HFFc6 (cell line): ENCODE measurements around the gene HIRA. TPM values are rescaled to one million over a fixed set of nuclear protein-coding genes. Genes with fewer than 3 reads are reported as not detected.

Experiments
- DNase-seq: peaks from one replicate; pipeline ENCODE4 v3.0.0-alpha.2; 2018
- H3K27ac Mint-ChIP-seq: 2 replicates; pipeline ENCODE4 v1.8.0; 2020; ENCODE audit warnings: mild to moderate bottlenecking, mixed read lengths
- H3K27me3 Mint-ChIP-seq: 2 replicates; pipeline ENCODE4 v1.8.0; 2021; ENCODE audit warnings: mild to moderate bottlenecking, moderate library complexity, mixed read lengths; ENCODE audit not compliant: insufficient read depth
- H3K36me3 Mint-ChIP-seq: 2 replicates; pipeline ENCODE4 v1.8.0; 2021; ENCODE audit warnings: low read depth, mixed read lengths
- H3K4me1 Mint-ChIP-seq: 2 replicates; pipeline ENCODE4 v1.8.0; 2020; ENCODE audit warnings: low read depth, mixed read lengths
- H3K4me3 Mint-ChIP-seq: 2 replicates; pipeline ENCODE4 v1.8.0; 2020; ENCODE audit warnings: mild to moderate bottlenecking, moderate library complexity, mixed read lengths
- H3K9me3 Mint-ChIP-seq: 2 replicates; pipeline ENCODE4 v1.8.0; 2020; ENCODE audit warnings: mild to moderate bottlenecking, mixed read lengths
- CTCF ChIP-seq: fragments of 200-600 bp; sonication (generic); IDR thresholded peaks from 2 replicates; pipeline ENCODE4 v1.5.0; 2021; ENCODE audit warnings: antibody characterized with exemption, mild to moderate bottlenecking
- total RNA-seq, 6 experiments: library from RNA; stranded (reverse); fragmentation: NEBNext Ultra II Directional; extraction: Animal tissue kit (Norgen Biotek cat#: 25700); gene quantifications; 2 replicates in 1 of 6; 3 replicates in 5 of 6; pipeline ENCODE4 v1.2.3, GENCODE V29; 2021

HIRA gene
- total RNA-seq, 6 experiments from 2014 or later, result 26.6 to 30.8 (median 27.4) TPM

DNA sequence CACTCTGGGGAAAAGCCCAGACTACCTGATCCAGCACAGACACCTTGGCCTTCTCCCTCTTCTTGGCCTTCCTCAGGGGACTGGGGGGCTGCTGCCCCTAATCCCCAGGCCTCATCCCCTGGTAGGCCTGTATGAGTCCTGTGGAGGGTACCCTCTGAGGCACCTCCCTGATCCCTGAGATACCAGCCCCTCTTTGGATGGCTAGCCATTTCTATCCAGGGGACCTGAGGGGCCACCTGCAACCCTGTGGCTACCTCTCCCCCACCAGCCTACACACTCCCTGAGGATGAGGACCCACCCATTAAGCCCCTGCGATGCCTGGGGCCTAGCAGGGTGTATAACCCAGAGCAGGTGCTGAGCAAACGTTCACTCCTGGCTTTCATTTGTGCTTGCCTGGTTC is 54.6 kb downstream of the HIRA start:
- H3K27me3 Mint-ChIP-seq, result peaks cover 1% of the 10 kb centered on the region
- H3K9me3 Mint-ChIP-seq, result no peaks in the 10 kb centered on the region
- H3K4me1 Mint-ChIP-seq, result no peaks in the 10 kb centered on the region
- H3K36me3 Mint-ChIP-seq, result peaks cover 36% of the 10 kb centered on the region
- DNase-seq, result no peak
- no peak overlapping the region for H3K4me3 Mint-ChIP-seq
- TF ChIP-seq CTCF, result no peak
- H3K27ac Mint-ChIP-seq, result no peak overlapping the region

DNA sequence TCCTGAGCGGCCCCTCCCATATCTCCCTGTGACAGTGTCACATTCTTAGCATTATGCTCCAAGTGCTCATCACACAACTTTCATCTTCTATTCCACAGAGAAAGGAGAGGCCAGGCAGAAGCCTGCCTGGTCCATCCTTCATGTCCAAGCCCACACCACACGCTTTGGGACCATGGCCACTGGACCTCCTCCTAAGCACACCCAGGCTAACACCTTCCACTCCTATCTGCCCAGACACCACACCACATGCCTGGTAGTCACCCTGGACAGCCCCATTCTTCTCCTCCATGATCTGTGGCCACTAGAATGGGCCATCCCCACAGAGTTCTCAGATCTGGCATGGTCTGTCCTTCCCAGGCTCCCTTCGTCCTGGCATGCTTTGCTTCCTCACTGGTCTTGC is 55.3 kb downstream of the HIRA start:
- DNase-seq, result no peak
- Mint-ChIP-seq H3K36me3 (peaks cover 32% of the 10 kb centered on the region), H3K4me3 (no peak overlapping the region), H3K27me3 (no peaks in the 10 kb centered on the region; the same call in 1 of the 2 replicates), H3K27ac (peak overlapping the region; percentile 7; the same call in 1 of the 2 replicates), H3K4me1 (no peaks in the 10 kb centered on the region), H3K9me3 (no peaks in the 10 kb centered on the region)
- TF ChIP-seq CTCF, result no peak

GRCh38 chr22:19375435-19375834 is 56.1 kb downstream of the HIRA start:
- Mint-ChIP-seq H3K9me3 (no peaks in the 10 kb centered on the region), H3K27ac (no peak overlapping the region), H3K4me3 (no peak overlapping the region), H3K4me1 (no peaks in the 10 kb centered on the region), H3K27me3 (no peaks in the 10 kb centered on the region; the same call in 1 of the 2 replicates), H3K36me3 (peaks cover 32% of the 10 kb centered on the region)
- no peak for DNase-seq
- TF ChIP-seq CTCF, result no peak

- no peaks in the 10 kb centered on the region for H3K9me3 Mint-ChIP-seq
- no peak overlapping the region for H3K27ac Mint-ChIP-seq
- H3K27me3 Mint-ChIP-seq, result no peaks in the 10 kb centered on the region; the same call in 1 of the 2 replicates
- DNase-seq, result no peak
- no peak for TF ChIP-seq CTCF
- H3K36me3 Mint-ChIP-seq, result peaks cover 32% of the 10 kb centered on the region
- H3K4me3 Mint-ChIP-seq, result no peak overlapping the region
- H3K4me1 Mint-ChIP-seq, result no peaks in the 10 kb centered on the region
These were observed 57.1 kb downstream of the HIRA start for GRCh38 chr22:19374410-19374809.

- Mint-ChIP-seq H3K36me3 (peaks cover 32% of the 10 kb centered on the region), H3K4me1 (no peaks in the 10 kb centered on the region), H3K27me3 (no peaks in the 10 kb centered on the region; the same call in 1 of the 2 replicates), H3K27ac (no peak overlapping the region), H3K9me3 (no peaks in the 10 kb centered on the region), H3K4me3 (no peak overlapping the region)
- no peak for DNase-seq
- TF ChIP-seq CTCF, result no peak
These were observed 58.1 kb downstream of the HIRA start for GRCh38 chr22:19373450-19373849.

DNA sequence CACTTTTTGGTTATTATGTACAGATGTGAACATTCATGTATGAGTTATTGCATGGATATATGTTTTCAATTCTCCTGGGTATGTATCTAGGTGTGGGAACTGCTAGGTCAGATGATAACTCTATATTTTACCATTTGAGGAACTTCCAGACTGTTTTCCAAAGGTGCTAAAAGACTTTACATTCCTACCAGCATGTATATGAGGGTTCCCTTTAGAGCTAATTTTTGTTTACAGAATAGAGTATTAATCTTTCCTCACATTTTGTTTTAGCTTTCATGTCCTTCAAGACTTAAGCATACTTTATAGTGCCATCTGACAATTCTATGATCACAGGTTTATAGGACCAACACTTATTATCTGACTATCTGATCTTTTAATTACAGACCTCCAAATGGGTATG is 59.6 kb downstream of the HIRA start:
- no peak for TF ChIP-seq CTCF
- Mint-ChIP-seq H3K4me3 (no peak overlapping the region), H3K27ac (no peak overlapping the region), H3K36me3 (peaks cover 26% of the 10 kb centered on the region), H3K9me3 (no peaks in the 10 kb centered on the region), H3K27me3 (no peaks in the 10 kb centered on the region; the same call in 1 of the 2 replicates), H3K4me1 (no peaks in the 10 kb centered on the region)
- no peak for DNase-seq
